Activated naive CD4-positive, alpha-beta T cell treated with anti-CD3 and anti-CD28 coated beads for 36 hours (primary cell): ENCODE results near the gene DNAJB2. TPM values are rescaled to one million over a fixed set of nuclear protein-coding genes. Genes with fewer than 3 reads are reported as not detected.
A peak's percentile ranks its signal among the peaks of the same experiment; 100 is the strongest.

Experiments
- CTCF ChIA-PET: fragments of 350-600 bp; sonication (Branson Sonifier 250); formaldehyde crosslinking; loops from one replicate; lab custom pipeline; 2021; ENCODE audit warnings: antibody characterized with exemption; lab: Charles Lee
- DNase-seq: peaks from one replicate; pipeline ENCODE4 v3.0.0-alpha.2; 2020
- H3K27ac Mint-ChIP-seq: one replicate; pipeline ENCODE4 v1.8.0; 2021; ENCODE audit warnings: mild to moderate bottlenecking, mixed read lengths
- H3K27me3 Mint-ChIP-seq: one replicate; pipeline ENCODE4 v1.8.0; 2021; ENCODE audit warnings: low read depth, mixed read lengths
- H3K36me3 Mint-ChIP-seq: one replicate; pipeline ENCODE4 v1.8.0; 2021; ENCODE audit warnings: low read depth, mixed read lengths
- H3K4me1 Mint-ChIP-seq: one replicate; pipeline ENCODE4 v1.8.0; 2021; ENCODE audit warnings: low read depth, mixed read lengths
- H3K4me3 Mint-ChIP-seq: one replicate; pipeline ENCODE4 v1.8.0; 2021; ENCODE audit warnings: mild to moderate bottlenecking, moderate library complexity, mixed read lengths
- H3K9me3 Mint-ChIP-seq: one replicate; pipeline ENCODE4 v1.8.0; 2021; ENCODE audit warnings: mixed read lengths
- intact Hi-C: fragments of 100-400 bp; cut with micrococcal nuclease; formaldehyde crosslinking; loops from one replicate; pipeline ENCODE4 v1.15.1; 2023
- total RNA-seq, 2 experiments: library from RNA; stranded (reverse); gene quantifications; one replicate each; pipeline ENCODE4 v1.2.3, GENCODE V29; 2021

DNAJB2 gene
- total RNA-seq, 2 experiments from 2014 or later, result 24.6 to 24.9 TPM

DNA sequence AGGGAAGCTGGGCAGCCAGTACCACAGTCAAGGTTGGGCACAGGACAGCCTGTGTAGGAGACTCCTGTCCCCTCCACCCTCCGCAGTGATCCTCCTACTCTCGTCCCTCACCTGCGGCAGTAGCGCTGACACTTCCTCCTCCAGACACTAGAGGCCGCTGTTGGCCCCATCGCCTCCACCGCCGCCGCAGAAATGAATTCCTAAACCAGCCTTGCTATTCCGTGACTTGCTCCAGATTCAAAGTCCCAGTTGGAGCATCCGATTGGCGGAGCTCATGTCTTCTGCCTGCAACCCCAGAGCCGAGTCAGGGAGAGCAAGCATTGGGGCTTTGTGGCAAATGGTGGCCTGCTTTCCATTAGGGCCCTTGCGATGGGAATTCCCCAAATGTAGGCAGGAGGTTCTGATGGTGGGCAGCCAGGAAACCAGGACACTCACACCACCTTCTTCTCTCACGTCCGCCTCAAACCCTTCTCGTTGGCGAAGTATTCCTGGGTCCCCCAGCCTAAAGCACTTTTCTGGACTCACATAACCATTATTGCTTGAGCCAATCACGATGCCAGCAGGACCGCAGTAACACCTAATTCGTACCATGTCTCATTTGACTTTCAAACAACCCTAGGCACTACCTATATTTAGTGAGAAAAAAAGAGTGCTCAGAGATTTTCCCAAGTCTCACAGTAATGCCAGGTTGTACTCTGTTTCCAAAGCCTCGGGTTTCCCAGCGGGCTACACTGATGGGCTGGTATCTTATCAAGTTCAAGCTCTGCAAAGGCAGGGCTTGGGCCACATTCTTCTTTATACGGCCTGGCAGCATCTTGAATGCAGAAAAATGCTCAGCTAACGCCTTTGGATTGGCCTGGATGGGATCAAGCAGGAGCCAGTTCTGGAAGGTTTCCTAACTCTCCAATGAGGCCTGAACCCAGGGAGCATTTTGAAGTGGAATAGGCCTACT lies 1.2 kb upstream of the DNAJB2 start:
- DNase-seq, result peak; percentile 85
- H3K27ac Mint-ChIP-seq, result peak overlapping the region; percentile 95
- no peaks in the 10 kb centered on the region for H3K27me3 Mint-ChIP-seq
- H3K4me3 Mint-ChIP-seq, result peak overlapping the region; percentile 92
- peaks cover 2% of the 10 kb centered on the region for H3K36me3 Mint-ChIP-seq
- intact Hi-C loops, result loop anchor here (1.0 to 10.0 kb wide), 3 partner anchors 74 to 1053 kb away; no protein-coding TSS in a partner anchor
- H3K4me1 Mint-ChIP-seq, result peaks cover 37% of the 10 kb centered on the region
- H3K9me3 Mint-ChIP-seq, result no peaks in the 10 kb centered on the region
- CTCF ChIA-PET, result interaction anchor here (0.6 to 10.6 kb wide), 31 partner anchors 7 to 610 kb away, joined by 3 to 196 read pairs (median 5); partner anchors contain the start of genes ANKZF1, ATG9A, GLB1L and STK16

DNA sequence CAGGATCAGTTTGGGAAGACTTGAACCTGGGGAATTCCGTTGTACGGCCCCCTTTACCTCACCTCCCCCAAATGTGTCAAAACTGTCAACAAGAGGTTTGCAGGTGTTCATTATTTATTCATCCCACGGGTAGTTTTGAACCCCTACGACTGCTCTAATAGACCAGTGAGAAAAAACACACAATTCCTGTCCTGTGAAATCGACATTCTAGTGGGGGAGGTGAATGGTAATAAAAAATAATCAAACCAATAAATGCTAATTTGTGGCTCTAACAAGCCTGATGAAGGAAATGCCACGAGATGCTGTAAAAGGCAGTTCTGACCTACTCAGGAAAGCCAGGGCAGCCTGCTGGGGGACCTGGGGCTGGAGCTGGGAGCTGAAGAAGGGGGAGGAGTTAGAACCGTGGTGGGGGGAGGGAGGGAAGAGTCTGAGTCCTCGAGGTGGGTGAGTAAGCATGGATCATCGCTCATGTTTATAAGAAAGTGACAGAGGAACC lies 463 bp upstream of the DNAJB2 start:
- DNase-seq, result no peak
- intact Hi-C loops, result loop anchor here (1.0 to 10.0 kb wide), 17 partner anchors 17 to 1054 kb away; partner anchors contain the start of genes ANKZF1, ATG9A, CHPF and CNOT9
- Mint-ChIP-seq H3K4me3 (peak overlapping the region; percentile 92), H3K36me3 (peaks cover 5% of the 10 kb centered on the region), H3K4me1 (peaks cover 37% of the 10 kb centered on the region), H3K9me3 (no peaks in the 10 kb centered on the region), H3K27me3 (no peaks in the 10 kb centered on the region), H3K27ac (peak overlapping the region; percentile 95)
- CTCF ChIA-PET, result interaction anchor here (0.7 to 10.6 kb wide), 17 partner anchors 12 to 611 kb away, joined by 3 to 196 read pairs (median 8); partner anchors contain the start of genes ANKZF1, ATG9A, GLB1L and STK16

GRCh38 chr2:219279916-219280516 lies 850 bp downstream of the DNAJB2 start:
- DNase-seq, result no peak
- Mint-ChIP-seq H3K4me3 (peak overlapping the region; percentile 92), H3K27ac (peak overlapping the region; percentile 90), H3K4me1 (peaks cover 37% of the 10 kb centered on the region), H3K9me3 (no peaks in the 10 kb centered on the region), H3K27me3 (no peaks in the 10 kb centered on the region), H3K36me3 (peaks cover 5% of the 10 kb centered on the region)
- intact Hi-C loops, result loop anchor here (1.0 to 10.0 kb wide), 16 partner anchors 15 to 1055 kb away; partner anchors contain the start of genes ANKZF1, ATG9A, CHPF and CNOT9
- CTCF ChIA-PET, result interaction anchor here (1.6 to 10.6 kb wide), 4 partner anchors 13 to 121 kb away, joined by 3 to 196 read pairs (median 32); no protein-coding TSS in a partner anchor

DNA sequence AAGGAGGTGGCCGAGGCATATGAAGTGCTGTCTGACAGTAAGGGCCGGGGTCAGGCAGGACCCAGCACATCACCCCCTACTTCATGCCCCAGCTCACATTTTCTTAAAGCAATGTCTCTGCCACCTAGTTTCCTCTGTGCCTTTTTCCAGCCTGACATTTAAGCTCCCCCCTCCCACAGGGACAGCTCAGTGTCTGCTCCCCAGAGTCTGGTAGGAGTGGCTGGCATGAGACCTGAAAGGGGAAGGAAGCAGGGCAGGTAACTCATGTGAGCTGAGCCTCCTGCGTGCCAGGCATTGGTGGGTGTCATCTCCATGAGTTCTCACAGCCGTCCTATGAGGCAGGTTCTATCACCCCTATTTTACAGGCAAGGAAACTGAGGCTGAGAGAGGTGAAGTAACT lies 1.5 kb downstream of the DNAJB2 start:
- intact Hi-C loops, result no loop called here
- peak overlapping the region; percentile 90 for H3K27ac Mint-ChIP-seq
- peaks cover 7% of the 10 kb centered on the region for H3K36me3 Mint-ChIP-seq

GRCh38 chr2:219281588-219281987 lies 2.4 kb downstream of the DNAJB2 start:
- no peak for DNase-seq
- Mint-ChIP-seq H3K4me3 (no peak overlapping the region), H3K4me1 (peaks cover 39% of the 10 kb centered on the region), H3K27ac (no peak overlapping the region), H3K36me3 (peaks cover 7% of the 10 kb centered on the region), H3K27me3 (no peaks in the 10 kb centered on the region), H3K9me3 (no peaks in the 10 kb centered on the region)
- CTCF ChIA-PET, result interaction anchor here (1.5 to 10.6 kb wide), 5 partner anchors 12 to 122 kb away, joined by 3 to 196 read pairs (median 6); no protein-coding TSS in a partner anchor
- intact Hi-C loops, result no loop called here

More for the DNA sequence above, 1.5 kb downstream of the DNAJB2 start:
- Mint-ChIP-seq H3K9me3 (no peaks in the 10 kb centered on the region), H3K27me3 (no peaks in the 10 kb centered on the region), H3K4me1 (peaks cover 39% of the 10 kb centered on the region), H3K4me3 (peak overlapping the region; percentile 92)
- CTCF ChIA-PET, result interaction anchor here (0.8 to 10.6 kb wide), 5 partner anchors 13 to 121 kb away, joined by 3 to 196 read pairs (median 5); no protein-coding TSS in a partner anchor
- no peak for DNase-seq

DNA sequence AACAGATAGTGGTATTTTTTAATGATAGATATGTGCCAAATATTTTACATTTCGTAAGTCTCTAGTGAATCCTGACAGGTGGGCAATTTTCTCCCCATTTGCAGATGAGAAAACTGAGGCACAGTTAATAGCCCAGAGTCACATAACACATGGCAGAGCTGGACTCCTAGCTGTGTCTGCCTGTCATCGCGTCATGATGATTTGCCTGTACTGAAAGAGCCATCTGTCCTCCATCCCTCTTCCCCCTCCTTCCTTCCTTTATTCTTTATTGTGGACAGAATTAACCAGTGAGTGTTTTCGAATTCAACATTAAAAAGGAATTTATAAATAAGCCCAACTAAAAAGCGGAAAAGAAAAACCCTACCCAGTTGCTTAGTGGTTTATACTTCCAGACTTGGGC lies 3.2 kb downstream of the DNAJB2 start:
- CTCF ChIA-PET, result interaction anchor here (0.9 to 10.6 kb wide), 5 partner anchors 11 to 123 kb away, joined by 3 to 196 read pairs (median 6); no protein-coding TSS in a partner anchor
- peaks cover 8% of the 10 kb centered on the region for H3K36me3 Mint-ChIP-seq
- peaks cover 38% of the 10 kb centered on the region for H3K4me1 Mint-ChIP-seq
- H3K27me3 Mint-ChIP-seq, result no peaks in the 10 kb centered on the region
- no peak overlapping the region for H3K27ac Mint-ChIP-seq
- no peak overlapping the region for H3K4me3 Mint-ChIP-seq
- no peak for DNase-seq
- intact Hi-C loops, result no loop called here
- H3K9me3 Mint-ChIP-seq, result no peaks in the 10 kb centered on the region

GRCh38 chr2:219282943-219283581 lies 3.9 kb downstream of the DNAJB2 start:
- Mint-ChIP-seq H3K36me3 (peaks cover 8% of the 10 kb centered on the region), H3K27ac (peak overlapping the region; percentile 27)
- CTCF ChIA-PET, result interaction anchor here (1.5 to 10.6 kb wide), 4 partner anchors 10 to 123 kb away, joined by 3 to 196 read pairs (median 32); no protein-coding TSS in a partner anchor

DNA sequence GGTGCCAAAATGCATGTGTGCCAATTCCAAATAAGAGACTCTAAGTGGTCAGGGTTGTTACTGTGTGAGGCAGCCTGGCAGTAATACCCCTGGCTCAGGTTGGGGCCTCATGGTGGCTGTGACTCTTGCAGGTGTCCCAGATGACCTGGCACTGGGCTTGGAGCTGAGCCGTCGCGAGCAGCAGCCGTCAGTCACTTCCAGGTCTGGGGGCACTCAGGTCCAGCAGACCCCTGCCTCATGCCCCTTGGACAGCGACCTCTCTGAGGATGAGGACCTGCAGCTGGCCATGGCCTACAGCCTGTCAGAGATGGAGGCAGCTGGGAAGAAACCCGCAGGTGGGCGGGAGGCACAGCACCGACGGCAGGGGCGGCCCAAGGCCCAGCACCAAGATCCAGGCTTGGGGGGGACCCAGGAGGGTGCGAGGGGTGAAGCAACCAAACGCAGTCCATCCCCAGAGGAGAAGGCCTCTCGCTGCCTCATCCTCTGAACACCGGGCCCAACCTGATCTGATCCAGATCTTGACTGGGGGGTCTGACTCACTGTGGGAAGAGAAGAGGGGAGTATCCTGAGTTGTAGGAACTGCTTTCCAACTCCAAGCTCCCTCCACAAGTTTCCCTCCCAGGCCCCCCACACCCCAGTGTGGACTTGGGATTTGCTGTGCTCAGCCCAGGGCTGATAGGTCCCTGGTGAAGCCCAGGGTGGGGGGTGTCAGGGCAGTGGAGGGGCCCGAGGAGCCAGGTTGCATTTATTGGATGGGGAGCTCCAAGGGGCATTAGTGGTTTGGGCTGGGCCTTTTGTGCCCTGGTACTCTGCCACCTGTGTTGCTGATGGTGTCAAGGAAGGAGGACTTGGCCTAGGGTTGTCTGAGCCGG lies 5.6 kb downstream of the DNAJB2 start:
- Mint-ChIP-seq H3K4me3 (no peak overlapping the region), H3K36me3 (peaks cover 8% of the 10 kb centered on the region)

More at GRCh38 chr2:219282943-219283581, 3.9 kb downstream of the DNAJB2 start:
- no peaks in the 10 kb centered on the region for H3K27me3 Mint-ChIP-seq
- no peak overlapping the region for H3K4me3 Mint-ChIP-seq
- DNase-seq, result no peak
- H3K9me3 Mint-ChIP-seq, result no peaks in the 10 kb centered on the region
- intact Hi-C loops, result no loop called here
- H3K4me1 Mint-ChIP-seq, result peaks cover 31% of the 10 kb centered on the region

DNA sequence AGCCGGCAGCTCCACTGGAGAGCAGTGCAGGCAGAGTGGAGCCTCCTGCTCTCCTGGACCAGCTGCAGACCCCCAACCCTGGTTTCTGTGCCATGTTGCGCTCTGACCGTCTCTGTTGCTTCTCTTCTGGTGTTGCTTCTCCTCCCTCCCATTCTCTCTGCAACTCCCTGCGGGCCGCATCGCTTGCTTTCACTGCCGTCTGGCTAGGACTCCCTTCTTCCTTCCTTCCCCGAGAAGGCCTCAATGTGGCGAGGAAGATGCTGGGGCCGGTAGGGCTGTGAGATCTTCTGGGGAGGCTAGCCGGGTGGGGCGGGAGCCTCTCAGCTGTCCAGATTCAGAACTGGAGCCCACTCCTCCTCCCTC lies 6.2 kb downstream of the DNAJB2 start:
- Mint-ChIP-seq H3K36me3 (peaks cover 8% of the 10 kb centered on the region), H3K4me3 (no peak overlapping the region), H3K27ac (no peak overlapping the region), H3K9me3 (no peaks in the 10 kb centered on the region), H3K27me3 (no peaks in the 10 kb centered on the region), H3K4me1 (peaks cover 15% of the 10 kb centered on the region)
- DNase-seq, result no peak
- intact Hi-C loops, result no loop called here
- CTCF ChIA-PET, result interaction anchor here (1.5 to 10.6 kb wide), 2 partner anchors 8 kb away, joined by 6 to 196 read pairs; no protein-coding TSS in a partner anchor

More for the DNA sequence above, 5.6 kb downstream of the DNAJB2 start:
- intact Hi-C loops, result no loop called here
- no peak for DNase-seq
- Mint-ChIP-seq H3K27me3 (no peaks in the 10 kb centered on the region), H3K4me1 (peaks cover 21% of the 10 kb centered on the region), H3K9me3 (no peaks in the 10 kb centered on the region), H3K27ac (no peak overlapping the region)
- CTCF ChIA-PET, result interaction anchor here (0.5 to 10.6 kb wide), 4 partner anchors 8 to 146 kb away, joined by 3 to 196 read pairs (median 6); no protein-coding TSS in a partner anchor

- Mint-ChIP-seq H3K9me3 (no peaks in the 10 kb centered on the region), H3K36me3 (peaks cover 8% of the 10 kb centered on the region), H3K4me1 (peaks cover 10% of the 10 kb centered on the region), H3K27ac (no peak overlapping the region), H3K4me3 (no peak overlapping the region), H3K27me3 (no peaks in the 10 kb centered on the region)
- CTCF ChIA-PET, result interaction anchor here (1.1 to 10.6 kb wide), 3 partner anchors 7 to 9 kb away, joined by 3 to 196 read pairs (median 6); no protein-coding TSS in a partner anchor
- DNase-seq, result no peak
- intact Hi-C loops, result no loop called here
Measured at GRCh38 chr2:219285894-219286425, 6.8 kb downstream of the DNAJB2 start.
